ENCODE data around the gene EIF1AD.

- TF ChIP-seq CTCF (IDR thresholded peaks at IDR 0.05) (no peak), POLR2A (IDR thresholded peaks at IDR 0.05) (no peak)
These were observed 43.7 kb downstream of the EIF1AD start for GRCh38 chr11:65958291-65958690.
